ENCODE data around the gene ZNF750.

DNA sequence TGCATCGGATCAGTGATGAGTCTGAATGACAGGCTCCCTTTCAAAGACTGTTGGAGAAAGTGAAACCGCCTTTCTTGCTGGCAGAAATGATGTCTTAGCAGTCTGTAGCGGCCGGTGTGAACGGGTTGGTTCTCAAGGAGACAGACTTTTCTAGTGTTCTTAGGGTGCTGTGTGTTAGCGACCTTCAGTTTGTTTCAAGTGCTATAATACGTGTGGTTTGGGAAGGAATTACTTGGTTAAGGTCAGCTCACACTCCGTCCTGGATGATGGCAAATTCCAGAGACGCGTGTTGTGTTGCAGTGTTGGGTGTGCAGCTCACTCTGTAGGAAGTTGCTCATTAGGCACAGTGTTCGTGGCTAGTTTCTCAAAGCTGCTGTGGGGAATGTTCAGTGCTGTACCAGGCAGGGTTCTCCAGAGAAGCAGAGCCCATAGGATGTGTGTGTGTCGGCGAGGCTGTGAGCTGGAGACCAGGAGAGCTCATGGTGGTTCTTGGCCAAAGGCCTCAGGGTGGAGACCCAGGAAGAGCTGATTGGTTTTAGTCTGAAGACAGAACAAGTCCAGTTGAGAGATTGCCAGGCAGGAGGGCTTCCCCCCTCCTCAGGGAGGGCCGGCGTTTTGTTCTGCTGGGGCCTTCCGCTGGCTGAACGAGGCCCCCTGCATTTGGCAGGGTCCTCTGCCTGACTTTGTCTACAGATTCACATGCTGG is 37.6 kb downstream of the ZNF750 start:
- TF ChIP-seq GATA2 (IDR thresholded peaks at IDR 0.05; ENCODE audit: low read depth, low read length) (no peak), GATA3 (IDR thresholded peaks at IDR 0.05; ENCODE audit: low read depth, low read length) (no peak)

All from SH-SY5Y (cell line).